Breast epithelium (tissue), 4 donors: ENCODE measurements around the gene AGAP1. TPM values are rescaled to one million over a fixed set of nuclear protein-coding genes. Genes with fewer than 3 reads are reported as not detected.

Experiments used
- DNase-seq, 2 donors: peaks; one replicate each; pipeline ENCODE4 v3.0.0-alpha.2; 2019; ENCODE audit warnings: low spot score in 2 of 2
- H3K27ac ChIP-seq, 2 donors: fragments of 200-600 bp; sonication (generic) in 1 of 2; one replicate each; pipeline ENCODE4 v1.5.1; 2016 to 2019; ENCODE audit warnings: mild to moderate bottlenecking in 1 of 2
- H3K27me3 ChIP-seq, 2 donors: fragments of 200-600 bp; sonication (generic) in 1 of 2; one replicate each; pipeline versions ENCODE4 v1.5.1 to v1.6.0; 2017 to 2019; ENCODE audit warnings: control low read depth in 1 of 2, mild to moderate bottlenecking in 1 of 2
- H3K36me3 ChIP-seq: fragments of 200-600 bp; one replicate; pipeline ENCODE4 v1.5.1; 2019
- H3K4me1 ChIP-seq, 2 donors: fragments of 200-600 bp; sonication (generic); one replicate each; pipeline ENCODE4 v1.5.1; 2016 to 2019; ENCODE audit warnings: control low read depth in 1 of 2
- H3K4me3 ChIP-seq, 3 donors: fragments of 200-600 bp; sonication (generic); 1 replicate in 2 of 3; 2 replicates in 1 of 3; pipeline ENCODE4 v1.5.1; 2016 to 2019; ENCODE audit warnings: mild to moderate bottlenecking in 3 of 3, moderate library complexity in 2 of 3
- H3K9me3 ChIP-seq, 2 donors: fragments of 200-600 bp; sonication (generic) in 1 of 2; one replicate each; pipeline ENCODE4 v1.5.1; 2016 to 2019; ENCODE audit warnings: control low read depth in 1 of 2
- POLR2A ChIP-seq: fragments of 450-650 bp; IDR thresholded peaks from one replicate; pipeline ENCODE4 v1.6.1; 2016; ENCODE audit warnings: antibody characterized with exemption, mild to moderate bottlenecking, moderate library complexity
- POLR2AphosphoS5 ChIP-seq, 3 donors: sonication (generic); formaldehyde crosslinking; IDR thresholded peaks; one replicate each; pipeline ENCODE4 v1.6.1; 2017; ENCODE audit warnings: antibody characterized with exemption in 3 of 3
- intact Hi-C: fragments of 100-400 bp; cut with DNase I; formaldehyde crosslinking; loops from one replicate; pipeline ENCODE4 v1.15.1; 2023; ENCODE audit warnings: low total_unique reads
- total RNA-seq, 3 donors: library from RNA; depleted of rRNA; stranded (reverse); fragments of >200 nt; gene quantifications; one replicate each; pipeline ENCODE4 v1.1.0, GENCODE V29; 2016
- TF ChIP-seq, protein P1 (sequence below), 3 donors: fragments of 450-650 bp; IDR thresholded peaks; one replicate each; pipeline ENCODE4 v1.5.1; 2016 to 2017; ENCODE audit warnings: antibody characterized with exemption in 3 of 3, mild to moderate bottlenecking in 3 of 3, moderate library complexity in 3 of 3

AGAP1 gene
- total RNA-seq, 3 donors from 2014 or later: 19.7 to 27.1 (median 25.9) TPM

DNA sequence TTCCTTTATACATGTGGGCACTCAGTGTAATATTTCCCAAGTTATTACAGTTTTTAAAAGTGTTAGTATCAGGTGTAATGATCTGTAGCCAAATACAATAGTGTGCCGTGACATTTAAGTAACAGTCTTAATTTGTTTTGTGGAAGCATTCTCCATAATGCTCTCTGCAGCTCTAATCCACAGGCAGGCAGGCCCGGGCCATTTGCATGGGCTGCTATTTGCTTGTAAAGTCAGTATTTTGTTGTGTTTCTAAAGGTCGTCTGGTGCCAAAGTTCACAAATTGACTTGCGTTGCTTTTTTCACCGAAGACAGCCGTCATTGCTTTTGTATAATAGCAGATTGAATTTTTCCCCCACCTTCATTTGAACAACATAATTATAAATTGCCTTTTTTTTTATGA lies 521.3 kb downstream of the AGAP1 start:
- Histone ChIP-seq H3K9me3 (no peaks in the 10 kb centered on the region), H3K27me3 (no peaks in the 10 kb centered on the region), H3K36me3 (no peaks in the 10 kb centered on the region), H3K4me1 (no peaks in the 10 kb centered on the region), H3K4me3 (no peak overlapping the region), H3K27ac (no peak overlapping the region)
- no peak for DNase-seq
- intact Hi-C loops: no loop called here
- TF ChIP-seq, protein P1, sequence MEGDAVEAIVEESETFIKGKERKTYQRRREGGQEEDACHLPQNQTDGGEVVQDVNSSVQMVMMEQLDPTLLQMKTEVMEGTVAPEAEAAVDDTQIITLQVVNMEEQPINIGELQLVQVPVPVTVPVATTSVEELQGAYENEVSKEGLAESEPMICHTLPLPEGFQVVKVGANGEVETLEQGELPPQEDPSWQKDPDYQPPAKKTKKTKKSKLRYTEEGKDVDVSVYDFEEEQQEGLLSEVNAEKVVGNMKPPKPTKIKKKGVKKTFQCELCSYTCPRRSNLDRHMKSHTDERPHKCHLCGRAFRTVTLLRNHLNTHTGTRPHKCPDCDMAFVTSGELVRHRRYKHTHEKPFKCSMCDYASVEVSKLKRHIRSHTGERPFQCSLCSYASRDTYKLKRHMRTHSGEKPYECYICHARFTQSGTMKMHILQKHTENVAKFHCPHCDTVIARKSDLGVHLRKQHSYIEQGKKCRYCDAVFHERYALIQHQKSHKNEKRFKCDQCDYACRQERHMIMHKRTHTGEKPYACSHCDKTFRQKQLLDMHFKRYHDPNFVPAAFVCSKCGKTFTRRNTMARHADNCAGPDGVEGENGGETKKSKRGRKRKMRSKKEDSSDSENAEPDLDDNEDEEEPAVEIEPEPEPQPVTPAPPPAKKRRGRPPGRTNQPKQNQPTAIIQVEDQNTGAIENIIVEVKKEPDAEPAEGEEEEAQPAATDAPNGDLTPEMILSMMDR (IDR thresholded peaks at IDR 0.05): no peak
- TF ChIP-seq POLR2A (no peak), POLR2AphosphoS5 (IDR thresholded peaks at IDR 0.05) (no peak)

DNA sequence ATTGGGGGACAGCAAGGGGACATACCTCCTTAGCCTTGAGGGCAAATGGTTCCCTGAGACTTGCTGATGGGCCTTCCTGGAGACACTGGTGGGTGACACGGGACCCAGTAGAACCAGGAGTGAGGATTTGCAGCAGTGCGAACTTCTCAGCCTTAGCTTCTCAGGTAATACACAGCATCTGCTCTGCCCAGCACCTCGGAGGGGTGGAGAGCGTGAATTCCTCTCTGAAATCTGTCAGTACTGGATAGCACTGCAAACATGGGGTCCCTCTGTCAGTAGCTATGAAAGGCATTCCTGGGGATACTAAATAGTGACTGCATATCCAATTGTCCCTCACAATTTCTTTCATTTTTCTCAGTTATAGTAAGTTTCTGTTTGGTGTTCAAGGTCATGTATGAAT lies 522.7 kb downstream of the AGAP1 start:
- H3K36me3 ChIP-seq: no peaks in the 10 kb centered on the region
- no peaks in the 10 kb centered on the region for H3K9me3 ChIP-seq
- TF ChIP-seq, protein P1 (IDR thresholded peaks at IDR 0.05): no peak
- TF ChIP-seq POLR2AphosphoS5 (IDR thresholded peaks at IDR 0.05): no peak
- TF ChIP-seq POLR2A: no peak
- no peak overlapping the region for H3K4me3 ChIP-seq
- no peaks in the 10 kb centered on the region for H3K4me1 ChIP-seq
- intact Hi-C loops: no loop called here
- no peaks in the 10 kb centered on the region for H3K27me3 ChIP-seq
- DNase-seq: no peak
- H3K27ac ChIP-seq: no peak overlapping the region

DNA sequence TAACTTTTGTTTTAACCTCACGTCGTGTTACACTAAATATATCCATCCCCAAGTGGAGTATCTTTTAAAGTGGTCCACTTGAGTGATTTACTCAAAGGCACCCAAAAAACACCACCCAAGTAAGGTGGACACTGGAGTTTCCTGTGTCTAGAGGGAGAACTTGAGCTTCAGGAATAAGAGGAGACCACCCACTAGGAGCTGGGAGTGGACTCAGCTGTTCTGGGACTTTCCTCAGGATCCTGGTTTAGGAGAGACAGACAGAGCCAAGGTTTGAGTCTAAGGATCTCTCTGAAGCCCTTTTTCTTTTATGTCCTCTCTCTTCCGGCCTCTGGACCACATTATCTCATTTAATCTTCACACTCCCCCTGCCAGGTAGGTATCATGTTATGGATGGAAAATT lies 523.6 kb downstream of the AGAP1 start:
- Histone ChIP-seq H3K36me3 (no peaks in the 10 kb centered on the region), H3K9me3 (no peaks in the 10 kb centered on the region), H3K4me3 (no peak overlapping the region), H3K27ac (no peak overlapping the region), H3K4me1 (no peaks in the 10 kb centered on the region), H3K27me3 (no peaks in the 10 kb centered on the region)
- DNase-seq: no peak
- TF ChIP-seq POLR2AphosphoS5 (IDR thresholded peaks at IDR 0.05) (no peak), POLR2A (no peak)
- TF ChIP-seq, protein P1 (IDR thresholded peaks at IDR 0.05): no peak
- intact Hi-C loops: no loop called here

DNA sequence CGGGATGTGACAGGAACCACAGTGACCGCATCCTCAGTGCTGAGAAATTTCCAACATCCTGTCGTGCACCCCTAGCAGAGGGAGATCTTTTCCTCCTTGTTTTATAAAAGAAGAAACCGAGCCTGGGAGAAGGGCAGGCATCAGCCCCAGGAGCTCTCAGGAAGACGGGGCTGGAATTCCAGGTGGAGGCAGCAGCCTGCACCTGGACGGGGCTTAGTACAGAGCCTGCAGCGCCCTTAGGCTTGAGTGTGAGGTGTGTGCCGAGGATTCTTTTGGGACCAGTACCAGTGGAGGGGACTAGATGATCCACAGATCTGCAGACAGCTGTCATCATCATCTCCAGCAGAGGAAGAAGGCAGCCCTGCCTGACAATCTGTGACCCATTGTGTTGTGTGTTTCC lies 525.6 kb downstream of the AGAP1 start:
- Histone ChIP-seq H3K27me3 (no peaks in the 10 kb centered on the region), H3K9me3 (no peaks in the 10 kb centered on the region), H3K36me3 (no peaks in the 10 kb centered on the region), H3K4me3 (no peak overlapping the region), H3K4me1 (no peaks in the 10 kb centered on the region), H3K27ac (no peak overlapping the region)
- DNase-seq: no peak
- intact Hi-C loops: no loop called here
- no peak for TF ChIP-seq POLR2A
- TF ChIP-seq, protein P1 (IDR thresholded peaks at IDR 0.05): no peak
- no peak for TF ChIP-seq POLR2AphosphoS5 (IDR thresholded peaks at IDR 0.05)

DNA sequence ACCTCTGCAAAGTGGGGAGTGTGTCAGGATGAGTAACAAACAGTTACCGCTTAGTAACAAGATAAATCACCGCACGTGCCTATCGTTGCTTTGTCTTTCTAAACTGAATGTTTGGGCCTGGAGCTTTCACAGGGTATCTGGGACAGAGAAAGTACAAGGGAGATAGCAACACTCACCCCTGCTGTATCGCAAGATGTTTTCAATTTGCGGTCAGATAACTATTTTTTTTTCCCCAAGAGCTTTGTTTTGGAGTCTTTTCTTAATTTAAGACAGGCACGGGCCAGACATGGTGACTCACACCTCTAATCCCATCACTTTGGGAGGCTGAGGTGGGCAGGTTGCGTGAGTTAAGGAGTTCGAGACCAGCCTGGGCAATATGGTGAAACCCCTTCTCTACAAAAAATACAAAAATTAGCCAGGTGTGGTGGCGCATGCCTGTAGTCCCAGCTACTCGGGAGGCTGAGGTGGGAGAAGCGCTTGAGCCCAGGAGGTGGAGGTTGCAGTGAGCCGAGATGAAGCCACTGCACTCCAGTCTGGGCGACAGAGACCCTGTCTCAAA lies 527.7 kb downstream of the AGAP1 start:
- Histone ChIP-seq H3K4me3 (no peak overlapping the region), H3K27ac (no peak overlapping the region), H3K4me1 (no peaks in the 10 kb centered on the region), H3K9me3 (no peaks in the 10 kb centered on the region), H3K27me3 (no peaks in the 10 kb centered on the region), H3K36me3 (no peaks in the 10 kb centered on the region)
- intact Hi-C loops: no loop called here
- no peak for TF ChIP-seq POLR2A
- TF ChIP-seq POLR2AphosphoS5 (IDR thresholded peaks at IDR 0.05): no peak
- TF ChIP-seq, protein P1 (IDR thresholded peaks at IDR 0.05): no peak
- no peak for DNase-seq
